ENCODE measurements around the gene MRTFB.
A peak's percentile ranks its signal among the peaks of the same experiment; 100 is the strongest.

MRTFB gene

DNA sequence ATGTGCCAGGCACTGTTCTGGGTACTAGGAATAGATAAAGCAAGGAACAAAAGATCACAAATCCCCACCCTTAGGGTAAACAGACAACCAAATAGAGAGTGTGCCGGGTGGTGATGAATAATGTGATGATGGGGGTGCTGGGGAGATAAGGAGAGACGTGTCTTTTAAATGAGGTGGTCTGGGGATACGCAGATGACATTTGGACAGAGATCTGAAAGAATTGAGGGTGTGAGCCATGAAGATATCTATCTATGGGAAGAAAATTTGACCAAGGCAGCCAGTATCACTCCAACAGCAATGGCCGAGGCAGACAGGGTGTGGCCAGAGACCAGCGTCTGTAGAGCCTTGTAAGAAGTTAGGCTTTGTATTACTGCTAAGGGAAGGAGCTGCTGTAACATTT lies 165.3 kb downstream of the MRTFB start:
- no peak for DNase-seq (ENCODE audit: low read depth in 1 of 2, low spot score in 1 of 2)

DNA sequence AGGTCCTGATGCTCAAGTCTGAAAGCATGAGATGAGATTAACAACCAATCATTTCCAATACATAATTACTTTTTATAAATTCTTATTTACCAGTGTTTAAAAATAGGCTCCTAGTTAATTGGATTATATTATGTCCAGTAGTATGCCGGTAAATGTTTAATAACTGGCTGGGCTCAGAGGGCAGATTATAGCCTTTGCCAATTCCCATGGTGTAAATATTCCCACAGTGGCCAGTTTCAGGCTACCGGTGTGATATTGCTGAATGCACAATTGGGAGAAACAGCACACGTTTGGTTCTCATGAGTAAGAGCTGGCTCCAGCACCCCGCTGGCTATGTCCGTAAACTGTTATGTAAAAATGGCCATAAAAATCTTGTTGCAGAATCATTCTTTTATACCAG lies 167.6 kb downstream of the MRTFB start:
- DNase-seq (ENCODE audit: low read depth in 1 of 2, low spot score in 1 of 2) = no peak

DNA sequence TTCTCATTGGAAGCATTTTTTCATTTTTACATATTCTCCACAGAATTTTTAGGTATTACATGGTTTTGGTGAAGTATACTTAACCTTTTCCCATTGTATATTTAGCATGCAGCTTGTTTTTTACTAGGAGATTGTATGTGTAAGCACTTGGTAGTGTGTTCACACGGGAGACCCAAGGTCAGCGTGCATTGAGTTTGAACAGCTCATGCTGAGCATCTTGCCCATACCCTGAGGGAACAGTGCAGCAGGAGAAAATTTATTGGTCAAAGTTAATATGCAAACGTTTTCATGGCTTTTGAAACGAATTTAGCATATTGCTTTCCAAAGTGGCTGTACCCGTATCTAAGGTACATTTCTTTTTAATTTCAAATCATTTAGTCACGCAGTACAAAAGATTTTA lies 168.7 kb downstream of the MRTFB start:
- DNase-seq (ENCODE audit: low read depth in 1 of 2, low spot score in 1 of 2) = no peak

DNA sequence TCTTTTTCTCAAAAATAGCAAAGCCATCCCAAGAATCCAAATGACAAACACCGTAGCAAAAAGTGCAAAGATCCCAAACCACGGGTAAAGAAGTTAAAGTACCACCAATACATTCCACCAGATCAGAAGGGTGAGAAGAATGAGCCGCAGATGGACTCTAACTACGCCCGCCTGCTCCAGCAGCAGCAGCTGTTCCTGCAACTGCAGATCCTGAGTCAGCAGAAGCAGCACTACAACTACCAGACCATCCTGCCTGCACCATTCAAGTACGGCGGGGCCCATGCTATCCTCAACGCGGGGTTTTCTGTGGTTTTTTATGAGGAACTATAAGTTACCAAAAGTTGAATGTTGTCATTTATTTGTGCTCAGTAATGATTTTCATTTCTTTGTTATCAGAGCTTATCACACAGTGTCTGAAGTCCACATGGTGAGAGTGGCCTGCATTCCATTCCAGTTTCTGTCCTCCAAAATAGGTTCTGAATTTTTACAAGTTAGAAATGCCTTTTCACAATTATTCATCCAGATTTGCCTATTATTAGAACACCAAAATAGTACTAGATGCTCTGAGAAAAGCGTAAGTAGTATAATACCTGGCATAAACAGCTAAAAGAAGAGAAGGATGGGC lies 169.2 kb downstream of the MRTFB start:
- DNase-seq (ENCODE audit: low read depth in 1 of 2, low spot score in 1 of 2) = no peak

DNA sequence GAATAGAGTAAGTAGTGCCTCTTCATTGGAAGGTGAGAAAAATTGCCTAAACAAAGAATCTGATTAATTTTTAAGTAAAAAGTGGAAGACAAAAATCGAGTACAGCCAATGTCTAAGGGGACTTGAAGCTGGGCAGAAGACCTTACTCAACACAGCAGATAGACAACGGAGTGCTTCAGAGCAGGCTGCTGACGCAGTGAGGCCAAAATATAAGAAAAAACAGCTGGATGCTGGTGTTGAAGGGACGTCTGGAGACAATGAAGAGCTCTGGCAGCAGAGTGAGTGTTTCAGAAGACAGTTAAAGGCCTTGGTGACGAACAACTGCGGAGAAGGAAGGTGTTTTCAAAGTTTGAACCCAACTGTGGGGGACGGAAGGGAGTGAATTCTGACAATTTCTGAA lies 169.8 kb downstream of the MRTFB start:
- no peak for DNase-seq (ENCODE audit: low read depth in 1 of 2, low spot score in 1 of 2)

DNA sequence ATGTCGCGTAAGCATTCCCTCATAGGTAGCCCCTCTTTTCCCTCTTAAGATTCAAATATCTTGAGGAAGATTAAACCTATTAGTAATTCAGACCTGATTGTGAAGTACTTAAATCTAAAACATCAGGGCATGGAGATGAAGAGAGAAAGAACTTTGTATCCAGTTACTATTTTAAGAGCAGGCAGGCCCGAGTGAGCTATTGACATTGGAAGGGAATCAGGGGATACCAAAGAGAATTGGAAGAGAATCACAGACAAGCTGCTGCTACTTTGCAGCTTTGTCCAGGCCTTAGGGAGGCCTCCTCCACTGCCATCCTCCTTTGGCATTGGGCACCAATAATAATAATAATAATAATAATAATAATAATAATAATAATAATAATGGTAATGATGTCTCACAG lies 170.5 kb downstream of the MRTFB start:
- DNase-seq (ENCODE audit: low read depth in 1 of 2, low spot score in 1 of 2) = no peak

DNA sequence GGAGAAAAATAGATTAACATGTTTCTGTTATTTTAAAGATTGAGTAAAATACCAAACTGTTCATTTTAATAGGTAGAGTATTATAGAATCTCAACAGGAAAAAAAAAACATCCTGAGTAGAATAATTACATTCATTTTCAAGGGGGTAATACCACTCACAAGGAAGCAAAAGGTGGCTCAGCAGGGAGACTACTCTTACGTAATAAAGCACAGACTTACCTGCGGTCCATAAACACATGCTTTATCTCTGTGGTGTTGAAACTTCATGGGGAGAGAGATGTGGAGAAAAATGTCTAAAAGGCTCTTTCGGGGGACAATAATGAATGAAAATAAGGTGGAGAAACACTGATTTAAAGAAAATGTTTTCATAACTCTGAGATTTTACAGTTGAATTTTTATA lies 171.7 kb downstream of the MRTFB start:
- no peak for DNase-seq (ENCODE audit: low read depth in 1 of 2, low spot score in 1 of 2)

DNA sequence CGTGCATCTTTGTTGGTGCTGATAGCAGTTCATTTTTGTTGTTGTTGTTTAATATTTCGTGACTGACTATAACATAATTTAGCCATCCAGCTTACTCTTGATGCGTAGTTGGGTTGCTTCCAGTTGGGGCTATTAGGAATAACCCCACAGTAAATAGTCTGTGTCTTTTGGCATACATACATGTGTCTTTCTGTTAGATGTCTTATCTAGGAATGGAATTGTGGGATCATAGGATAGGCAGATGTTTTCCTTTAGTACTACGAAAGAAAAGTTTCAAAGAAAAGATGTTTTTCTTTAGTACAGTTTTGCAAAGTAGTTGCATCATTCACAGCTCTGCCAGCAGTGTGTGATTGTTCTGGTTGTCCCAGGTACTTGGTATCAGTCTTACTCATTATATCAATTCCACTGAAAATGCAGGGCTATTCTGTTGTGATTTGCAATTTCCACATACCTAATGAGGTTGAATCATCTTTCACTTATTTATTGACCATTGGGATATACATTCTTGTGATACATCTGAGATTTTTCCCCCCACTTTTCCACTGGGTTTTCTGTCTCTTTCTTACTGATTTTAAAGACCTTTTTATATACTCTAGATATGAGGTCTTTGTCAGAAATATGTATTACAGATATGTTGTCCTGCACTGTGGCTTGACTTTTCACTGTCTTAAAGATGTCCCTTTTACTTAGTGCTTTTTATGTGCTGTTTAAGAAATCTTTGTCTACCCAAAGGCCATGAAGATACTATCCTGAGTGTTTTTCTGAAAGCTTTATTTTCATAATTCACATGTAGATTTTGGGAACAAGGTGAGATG lies 173.3 kb downstream of the MRTFB start:
- DNase-seq (ENCODE audit: low read depth in 1 of 2, low spot score in 1 of 2) = no peak

DNA sequence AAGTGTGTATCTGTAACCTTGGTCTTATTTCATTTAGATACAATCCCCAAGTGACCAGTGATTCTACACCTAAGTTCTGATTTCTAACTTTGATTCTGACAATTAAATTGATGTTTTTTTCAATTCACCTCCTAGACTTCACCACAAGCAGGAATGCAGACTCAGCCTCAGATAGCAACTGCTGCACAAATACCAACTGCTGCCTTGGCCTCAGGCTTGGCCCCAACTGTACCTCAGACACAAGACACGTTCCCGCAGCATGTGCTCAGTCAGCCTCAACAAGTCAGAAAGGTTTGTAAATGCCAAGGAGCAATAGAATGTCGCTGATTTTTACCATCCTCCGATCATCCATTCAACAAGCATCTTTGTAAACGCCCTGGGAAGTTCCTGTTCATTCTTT lies 177.7 kb downstream of the MRTFB start:
- DNase-seq (ENCODE audit: low read depth in 1 of 2, low spot score in 1 of 2) = no peak

DNA sequence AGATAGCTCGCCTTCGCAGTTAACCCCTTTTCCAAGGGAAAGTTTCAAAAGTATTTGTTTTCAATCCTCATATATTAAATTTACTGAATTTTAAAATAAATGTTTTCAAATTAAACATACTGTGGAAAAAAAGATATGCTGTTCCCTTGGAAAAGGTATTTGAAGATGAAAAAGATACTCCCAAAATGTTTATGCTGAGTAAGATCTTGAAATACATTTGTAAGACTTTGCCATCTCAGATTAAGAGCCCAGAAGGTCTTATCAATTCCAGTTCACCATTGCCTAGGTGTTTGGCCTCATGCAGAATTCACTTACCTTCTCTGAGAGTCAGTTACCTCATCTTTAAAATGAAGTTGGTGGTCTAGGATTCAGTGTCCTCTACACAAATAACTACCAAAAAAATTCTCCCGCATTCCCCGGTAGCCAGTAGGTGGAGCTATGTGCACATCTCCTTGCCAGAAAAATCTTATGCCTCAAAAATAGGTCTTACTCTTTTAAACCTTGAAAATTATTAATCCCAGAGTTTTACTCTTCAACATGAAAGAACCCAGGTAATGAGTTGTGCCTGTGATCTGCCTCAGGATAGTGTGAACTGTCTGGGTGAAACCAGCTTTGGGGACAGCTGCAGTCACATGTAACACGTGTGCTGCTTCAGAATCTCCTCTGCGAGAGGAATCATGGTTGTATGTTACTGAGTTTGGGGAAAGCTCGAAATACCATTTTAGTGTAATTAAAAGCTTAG lies 178.3 kb downstream of the MRTFB start:
- peak in 1 of 2 donors; percentile 19 for DNase-seq (ENCODE audit: low read depth in 1 of 2, low spot score in 1 of 2)

DNA sequence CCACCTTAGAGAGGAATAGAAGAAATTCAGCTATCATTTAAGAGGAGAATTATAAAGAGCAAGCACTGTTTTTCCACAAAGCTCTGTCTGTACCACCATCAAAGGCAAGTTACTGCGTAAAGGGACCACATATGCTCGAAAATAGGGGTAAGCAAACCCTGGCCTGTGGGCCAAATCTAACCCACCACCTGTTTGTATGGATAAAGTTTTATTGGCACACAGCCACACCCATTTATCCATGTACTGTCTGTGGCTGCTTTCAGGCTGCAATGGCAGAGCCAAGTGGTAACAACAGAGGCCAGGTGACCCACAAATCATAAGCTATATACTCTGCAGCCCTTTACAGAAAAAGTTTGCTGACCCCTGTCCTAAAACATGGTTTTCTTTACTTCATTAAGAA lies 180.3 kb downstream of the MRTFB start:
- DNase-seq (ENCODE audit: low read depth in 1 of 2, low spot score in 1 of 2) = no peak

DNA sequence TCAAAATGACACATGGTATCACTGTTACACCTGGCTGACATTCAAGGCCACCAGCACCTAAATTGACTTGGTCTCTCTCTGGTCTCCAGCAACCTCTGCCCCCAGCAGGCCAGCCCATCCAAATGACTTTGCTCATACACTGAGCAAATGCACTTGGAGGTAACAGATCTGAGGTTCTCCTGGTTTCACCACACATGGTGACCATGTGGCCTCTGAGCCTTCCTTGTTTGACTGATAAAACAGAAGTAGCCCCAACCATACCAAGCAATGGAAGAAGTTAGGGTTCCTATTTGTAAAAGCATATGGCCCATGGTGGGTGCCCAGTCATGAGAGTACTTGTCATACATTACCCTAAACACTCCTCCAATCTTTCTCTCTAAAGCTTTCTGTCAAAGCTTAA lies 181.7 kb downstream of the MRTFB start:
- no peak for DNase-seq (ENCODE audit: low read depth in 1 of 2, low spot score in 1 of 2)

DNA sequence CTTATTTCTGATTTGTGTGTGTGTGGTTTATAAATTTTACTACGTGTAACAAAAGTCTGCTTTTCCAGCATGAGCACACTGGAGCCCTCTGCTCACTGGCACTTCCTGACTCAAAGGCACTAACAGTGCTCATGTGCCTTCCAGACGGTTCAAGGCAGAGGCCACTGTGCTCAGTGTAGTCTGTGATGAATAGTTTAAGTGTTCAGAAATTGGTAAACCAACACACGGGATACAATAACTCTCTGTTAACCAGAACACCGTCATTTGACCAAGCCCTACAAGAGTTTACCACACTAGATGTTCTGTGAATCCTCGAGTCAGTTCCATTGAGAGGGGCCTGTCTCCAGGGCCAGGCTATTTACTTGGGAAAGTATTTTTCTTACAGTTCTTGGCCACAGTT lies 191.9 kb downstream of the MRTFB start:
- DNase-seq (ENCODE audit: low read depth in 1 of 2, low spot score in 1 of 2) = no peak

DNA sequence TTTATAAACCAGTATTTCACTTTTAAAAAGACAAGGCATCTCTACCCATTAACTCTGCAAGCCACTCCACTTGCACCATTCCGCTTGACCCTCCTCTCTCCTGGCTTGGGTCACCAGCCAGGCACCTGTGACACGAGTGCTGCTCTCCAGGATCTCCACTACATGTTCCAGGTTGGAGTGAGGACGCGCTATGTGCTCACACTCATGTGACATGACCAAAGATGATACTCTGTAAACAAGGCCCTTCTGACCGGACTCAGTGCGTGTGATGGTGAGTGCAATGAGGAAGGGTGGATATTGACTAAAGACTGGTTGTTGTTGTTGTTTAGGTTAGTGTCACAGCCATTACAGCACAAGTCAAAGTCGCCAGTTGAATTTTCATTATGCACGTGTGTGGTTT lies 192.7 kb downstream of the MRTFB start:
- no peak for DNase-seq (ENCODE audit: low read depth in 1 of 2, low spot score in 1 of 2)

DNA sequence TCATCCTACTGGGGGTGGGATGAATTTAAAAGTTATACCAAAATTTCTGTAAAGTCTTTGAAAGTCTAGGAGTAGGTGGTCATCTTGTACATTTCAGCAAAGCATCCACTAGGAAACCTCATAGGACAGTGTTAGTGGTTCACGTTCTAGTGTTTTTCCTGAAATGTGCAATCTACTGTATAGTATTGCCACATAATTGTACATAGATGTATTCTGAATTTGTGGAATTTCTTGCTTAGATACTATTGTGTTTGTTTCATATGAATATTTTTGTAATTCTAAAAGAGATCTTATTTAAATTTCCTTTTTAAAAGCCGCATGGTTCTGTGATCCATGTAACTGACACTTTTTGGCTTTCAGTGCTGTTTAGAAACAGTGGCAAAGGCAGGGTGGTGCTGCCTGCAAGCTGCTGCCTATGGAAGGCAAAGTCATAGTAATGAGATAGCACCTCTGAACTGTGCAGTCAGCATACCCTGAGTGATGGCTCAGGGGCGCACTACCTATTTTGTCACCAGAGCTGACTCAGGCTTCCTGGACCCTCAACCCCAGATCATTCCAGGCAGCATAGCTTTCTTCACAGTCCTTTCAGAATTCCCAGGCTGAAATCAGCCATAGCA lies 193.3 kb downstream of the MRTFB start:
- DNase-seq (ENCODE audit: low read depth in 1 of 2, low spot score in 1 of 2) = no peak

DNA sequence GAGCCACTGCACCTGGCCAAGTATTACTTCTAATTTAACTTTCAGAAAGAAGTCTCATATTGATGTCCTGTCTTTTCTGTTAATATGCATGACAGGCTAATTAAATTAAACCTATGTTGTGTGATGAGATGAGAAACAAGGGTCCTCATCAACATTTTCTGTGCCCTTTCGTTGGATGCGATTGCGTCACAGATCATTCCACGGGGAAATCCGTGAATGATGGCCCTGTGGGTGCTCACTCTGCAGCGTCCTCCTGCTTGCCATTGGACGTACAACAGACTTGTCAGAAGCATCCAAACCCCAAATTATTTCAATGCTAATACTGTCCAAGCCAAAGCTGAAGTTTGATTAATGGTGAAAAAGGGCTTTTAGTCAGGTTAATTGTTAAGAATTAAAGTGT lies 197.0 kb downstream of the MRTFB start:
- DNase-seq (ENCODE audit: low read depth in 1 of 2, low spot score in 1 of 2) = no peak

DNA sequence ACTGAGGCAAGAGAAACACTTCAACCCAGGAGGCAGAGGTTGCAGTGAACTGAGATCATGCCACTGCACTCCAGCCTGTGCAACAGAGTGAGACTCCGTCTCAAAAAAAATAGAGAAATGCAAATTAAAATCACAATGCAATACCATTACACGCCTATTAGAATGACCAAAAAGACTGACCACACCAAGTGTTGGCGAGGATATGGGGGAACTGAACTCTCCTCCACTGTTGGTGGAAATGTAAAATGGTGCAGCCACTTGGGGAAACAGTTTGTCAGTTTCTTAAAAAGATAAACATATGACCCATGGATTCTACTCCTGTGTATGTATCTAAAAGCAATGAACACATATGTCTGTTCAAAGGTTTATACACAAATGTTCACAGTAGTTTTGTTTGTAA lies 204.8 kb downstream of the MRTFB start:
- no peak for DNase-seq (ENCODE audit: low read depth in 1 of 2, low spot score in 1 of 2)

DNA sequence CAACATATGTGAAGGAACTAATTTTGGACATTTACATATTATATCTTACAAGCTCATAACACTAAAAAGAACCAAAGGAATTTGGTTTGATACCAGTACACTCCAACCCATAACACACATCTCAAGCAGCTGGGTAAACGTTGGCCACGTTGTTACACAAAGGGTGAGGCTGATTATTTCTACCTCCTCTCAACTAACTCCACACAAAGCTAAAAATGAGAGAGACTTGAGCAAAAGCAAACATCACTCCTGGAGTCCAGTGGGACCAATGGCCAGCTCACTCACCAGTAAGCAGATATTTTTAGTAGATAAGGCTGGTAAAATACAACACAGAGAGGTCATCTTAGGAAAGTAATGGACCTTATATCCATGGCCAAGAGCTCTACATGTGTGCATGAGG lies 207.6 kb downstream of the MRTFB start:
- no peak for DNase-seq (ENCODE audit: low read depth in 1 of 2, low spot score in 1 of 2)

DNA sequence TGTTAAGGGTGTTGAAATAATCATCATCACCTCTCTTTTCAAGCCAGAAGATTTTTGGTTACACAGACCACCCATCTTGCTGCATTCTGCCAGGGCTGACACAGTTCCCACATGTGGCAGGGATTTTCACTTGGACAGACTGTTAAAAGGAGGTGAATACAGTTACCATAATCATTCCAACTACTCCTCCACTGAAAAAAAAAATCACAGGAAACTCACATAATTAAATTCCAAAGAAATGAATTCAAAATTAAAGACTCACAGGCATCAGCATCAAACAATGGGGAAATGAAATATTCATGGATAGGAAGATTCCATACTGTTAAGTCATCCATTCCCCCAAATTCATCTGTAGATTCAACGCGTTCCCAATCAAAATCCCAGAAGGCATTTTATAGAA lies 209.4 kb downstream of the MRTFB start:
- DNase-seq (ENCODE audit: low read depth in 1 of 2, low spot score in 1 of 2) = no peak

DNA sequence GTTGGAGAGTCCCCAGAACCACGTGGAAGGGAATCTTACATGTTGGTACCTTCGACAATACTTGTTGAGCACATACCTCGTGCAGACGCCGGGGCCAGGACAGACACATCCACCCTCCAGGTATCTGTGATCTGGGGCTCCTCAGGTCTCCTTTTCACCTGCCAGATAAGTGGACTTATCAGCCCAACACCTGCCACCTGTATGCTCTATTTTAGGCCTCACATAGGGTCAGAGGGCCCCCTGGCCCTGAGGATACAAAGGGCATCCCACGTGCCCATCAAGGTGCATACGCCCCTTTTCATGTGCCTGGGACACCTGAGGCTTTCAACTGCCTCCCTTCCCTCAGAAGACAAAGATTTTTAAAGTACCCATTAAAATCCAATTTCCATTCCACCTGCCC lies 212.7 kb downstream of the MRTFB start:
- no peak for DNase-seq (ENCODE audit: low read depth in 1 of 2, low spot score in 1 of 2)

DNA sequence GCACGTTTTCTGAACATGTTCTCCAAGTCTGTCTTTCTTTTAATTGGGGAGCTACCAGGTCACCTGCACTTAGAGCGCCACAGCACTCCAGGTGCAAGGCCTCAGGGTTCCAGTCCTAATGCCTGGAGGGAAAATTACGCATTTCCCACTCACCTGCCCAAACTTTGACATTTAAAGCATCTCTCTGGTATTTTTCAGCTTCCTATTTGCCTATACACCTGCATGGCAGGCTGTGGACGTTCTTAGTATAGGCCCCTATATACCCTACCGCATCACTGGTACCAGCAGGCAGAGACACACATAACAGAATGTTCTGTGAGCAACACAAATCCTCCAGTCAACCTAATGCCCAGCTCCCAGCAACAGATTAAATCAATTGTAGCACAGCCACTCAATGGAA lies 213.3 kb downstream of the MRTFB start:
- DNase-seq (ENCODE audit: low read depth in 1 of 2, low spot score in 1 of 2) = no peak

DNA sequence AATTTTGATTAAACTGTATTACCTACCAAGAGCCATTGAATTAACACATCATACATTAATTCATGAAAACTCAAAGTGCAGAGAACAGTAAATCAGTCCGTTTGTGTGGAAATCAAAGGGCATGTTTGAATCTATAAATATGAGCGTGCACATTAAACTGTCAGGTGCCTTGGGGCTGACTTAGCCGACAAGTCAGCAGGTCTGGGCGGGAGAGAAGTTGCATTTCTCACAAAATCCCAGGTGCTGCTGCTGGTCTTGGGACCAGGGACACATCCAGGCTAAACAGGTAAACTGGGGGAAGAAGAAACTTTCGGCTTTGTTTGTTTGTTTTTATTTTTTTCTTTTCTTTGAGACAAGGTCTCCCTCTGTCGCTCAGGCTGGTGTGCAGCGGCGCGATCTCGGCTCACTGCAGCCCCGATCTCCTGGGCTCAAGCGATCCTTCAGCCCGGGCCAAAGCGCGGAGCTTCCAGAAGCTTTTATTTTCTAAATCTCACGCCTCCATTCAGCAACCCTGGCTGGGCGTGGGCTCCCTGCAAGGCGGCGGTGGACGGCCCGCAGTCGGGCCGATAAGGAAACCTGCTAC lies 213.9 kb downstream of the MRTFB start:
- no peak for DNase-seq (ENCODE audit: low read depth in 1 of 2, low spot score in 1 of 2)

Measured in activated T-helper 1 cell treated with anti-CD3 and anti-CD28 coated beads, Interleukin-2, amount 50 U/mL, for 16 hours (primary cell).